Left ventricle myocardium inferior (tissue), 1 donor: ENCODE measurements around the gene CD163. TPM values are rescaled to one million over a fixed set of nuclear protein-coding genes. Genes with fewer than 3 reads are reported as not detected.

Source experiments
- DNase-seq: peaks from one replicate; pipeline ENCODE4 v3.0.0-alpha.2; 2020
- H3K27ac ChIP-seq: fragments of 200-600 bp; replicated peaks from 2 replicates; pipeline ENCODE4 v1.8.0; 2021
- H3K27me3 ChIP-seq: fragments of 200-600 bp; 2 replicates; pipeline ENCODE4 v1.8.0; 2021; ENCODE audit warnings: low read depth
- H3K36me3 ChIP-seq: fragments of 200-600 bp; 2 replicates; pipeline ENCODE4 v1.8.0; 2021
- H3K4me1 ChIP-seq: fragments of 200-600 bp; 2 replicates; pipeline ENCODE4 v1.8.0; 2021
- H3K4me3 ChIP-seq: fragments of 200-600 bp; 2 replicates; pipeline ENCODE4 v1.8.0; 2021; ENCODE audit warnings: mild to moderate bottlenecking, moderate library complexity
- H3K9me3 ChIP-seq: fragments of 200-600 bp; replicated peaks from 2 replicates; pipeline ENCODE4 v1.8.0; 2021
- intact Hi-C: fragments of 100-400 bp; cut with micrococcal nuclease; formaldehyde crosslinking; loops from one replicate; pipeline ENCODE4 v1.11.0; 2022
- total RNA-seq: library from RNA; stranded (reverse); fragmentation: NEBNext Ultra II Directional; extraction: Animal tissue kit (Norgen Biotek cat#: 25700); gene quantifications from one replicate; pipeline ENCODE4 v1.2.1, GENCODE V29; 2021
- TF ChIP-seq, protein P1 (sequence below): fragments of 200-600 bp; IDR thresholded peaks from 2 replicates; pipeline ENCODE4 v1.8.0; 2021; ENCODE audit warnings: antibody characterized with exemption, mild to moderate bottlenecking, borderline replicate concordance
- donor health status: DM: no; HTN: yes; CAD: no; lungs with severe emphysema.

The CD163 gene
- total RNA-seq, 1 donor from 2014 or later, result 44.7 TPM

GRCh38 chr12:7450667-7451066 is 52.9 kb downstream of the CD163 start:
- intact Hi-C loops, result no loop called here

DNA sequence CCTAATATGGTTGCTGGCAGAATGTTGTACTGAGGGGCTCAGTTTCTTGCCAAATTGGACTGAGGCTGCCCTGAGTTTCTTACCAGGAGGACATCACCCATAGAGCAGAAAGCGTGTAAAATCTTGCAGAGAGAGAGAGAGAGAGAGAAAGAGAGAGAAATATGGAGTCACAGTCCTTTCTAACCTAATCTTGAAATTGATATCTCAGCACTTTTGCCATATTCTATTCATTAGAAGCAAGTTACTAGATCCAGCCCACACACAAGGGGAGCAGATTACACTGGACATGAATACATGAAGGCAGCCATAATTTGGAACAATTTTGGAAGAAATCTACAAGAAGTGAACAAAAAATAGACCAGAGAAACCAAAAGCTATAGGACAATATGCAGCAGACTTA is 55.5 kb downstream of the CD163 start:
- no peak for DNase-seq

More at GRCh38 chr12:7450667-7451066, 52.9 kb downstream of the CD163 start:
- H3K9me3 ChIP-seq, result peaks cover 16% of the 10 kb centered on the region
- no peaks in the 10 kb centered on the region for H3K36me3 ChIP-seq
- H3K27me3 ChIP-seq, result peaks cover 7% of the 10 kb centered on the region
- TF ChIP-seq, protein P1, sequence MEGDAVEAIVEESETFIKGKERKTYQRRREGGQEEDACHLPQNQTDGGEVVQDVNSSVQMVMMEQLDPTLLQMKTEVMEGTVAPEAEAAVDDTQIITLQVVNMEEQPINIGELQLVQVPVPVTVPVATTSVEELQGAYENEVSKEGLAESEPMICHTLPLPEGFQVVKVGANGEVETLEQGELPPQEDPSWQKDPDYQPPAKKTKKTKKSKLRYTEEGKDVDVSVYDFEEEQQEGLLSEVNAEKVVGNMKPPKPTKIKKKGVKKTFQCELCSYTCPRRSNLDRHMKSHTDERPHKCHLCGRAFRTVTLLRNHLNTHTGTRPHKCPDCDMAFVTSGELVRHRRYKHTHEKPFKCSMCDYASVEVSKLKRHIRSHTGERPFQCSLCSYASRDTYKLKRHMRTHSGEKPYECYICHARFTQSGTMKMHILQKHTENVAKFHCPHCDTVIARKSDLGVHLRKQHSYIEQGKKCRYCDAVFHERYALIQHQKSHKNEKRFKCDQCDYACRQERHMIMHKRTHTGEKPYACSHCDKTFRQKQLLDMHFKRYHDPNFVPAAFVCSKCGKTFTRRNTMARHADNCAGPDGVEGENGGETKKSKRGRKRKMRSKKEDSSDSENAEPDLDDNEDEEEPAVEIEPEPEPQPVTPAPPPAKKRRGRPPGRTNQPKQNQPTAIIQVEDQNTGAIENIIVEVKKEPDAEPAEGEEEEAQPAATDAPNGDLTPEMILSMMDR, result no peak
- H3K27ac ChIP-seq, result no peak overlapping the region
- no peaks in the 10 kb centered on the region for H3K4me1 ChIP-seq
- no peak overlapping the region for H3K4me3 ChIP-seq
- no peak for DNase-seq

DNA sequence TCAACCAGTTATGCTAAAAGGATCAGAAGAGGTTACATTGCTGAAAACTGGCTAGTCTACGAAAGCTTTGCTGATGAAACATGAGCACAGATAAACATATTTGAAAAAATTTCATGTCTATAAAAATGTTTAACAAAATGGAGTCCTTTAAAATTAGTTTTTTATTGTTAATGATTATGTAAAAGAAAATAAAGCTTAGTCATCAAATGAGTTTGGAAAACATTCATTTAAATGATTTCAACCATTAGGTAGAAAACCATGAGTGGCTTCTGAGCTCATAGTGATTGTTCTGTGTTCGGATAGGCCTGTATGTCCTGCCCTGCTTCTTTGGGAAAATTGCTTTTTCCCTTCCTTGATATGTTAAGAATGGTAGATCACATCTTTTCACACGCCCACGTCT is 59.0 kb downstream of the CD163 start:
- Histone ChIP-seq H3K9me3 (no peaks in the 10 kb centered on the region), H3K4me3 (no peak overlapping the region), H3K27ac (no peak overlapping the region), H3K4me1 (no peaks in the 10 kb centered on the region), H3K27me3 (peaks cover 31% of the 10 kb centered on the region), H3K36me3 (no peaks in the 10 kb centered on the region)
- DNase-seq, result no peak
- TF ChIP-seq, protein P1, result no peak
- intact Hi-C loops, result no loop called here

More for the DNA sequence above, 55.5 kb downstream of the CD163 start:
- Histone ChIP-seq H3K27ac (no peak overlapping the region), H3K27me3 (peaks cover 7% of the 10 kb centered on the region), H3K9me3 (peaks cover under 1% of the 10 kb centered on the region), H3K4me1 (no peaks in the 10 kb centered on the region), H3K36me3 (no peaks in the 10 kb centered on the region), H3K4me3 (no peak overlapping the region)
- TF ChIP-seq, protein P1, result no peak
- intact Hi-C loops, result no loop called here

- H3K4me1 ChIP-seq, result no peaks in the 10 kb centered on the region
- H3K27me3 ChIP-seq, result peaks cover 36% of the 10 kb centered on the region
- no peak for DNase-seq
- intact Hi-C loops, result no loop called here
- no peak within 1 kb of the TSS for H3K4me3 ChIP-seq
- no peaks in the 10 kb centered on the region for H3K36me3 ChIP-seq
- H3K9me3 ChIP-seq, result no peaks in the 10 kb centered on the region
- TF ChIP-seq, protein P1, result no peak
- no peak within 1 kb of the TSS for H3K27ac ChIP-seq
Measured at GRCh38 chr12:7444076-7444475, 59.5 kb downstream of the CD163 start, which contains the start of gene CD163L1. TSS of gene CD163L1 (minus strand) at chr12:7444153. CDS start at chr12:7444127, 26 bp downstream.

DNA sequence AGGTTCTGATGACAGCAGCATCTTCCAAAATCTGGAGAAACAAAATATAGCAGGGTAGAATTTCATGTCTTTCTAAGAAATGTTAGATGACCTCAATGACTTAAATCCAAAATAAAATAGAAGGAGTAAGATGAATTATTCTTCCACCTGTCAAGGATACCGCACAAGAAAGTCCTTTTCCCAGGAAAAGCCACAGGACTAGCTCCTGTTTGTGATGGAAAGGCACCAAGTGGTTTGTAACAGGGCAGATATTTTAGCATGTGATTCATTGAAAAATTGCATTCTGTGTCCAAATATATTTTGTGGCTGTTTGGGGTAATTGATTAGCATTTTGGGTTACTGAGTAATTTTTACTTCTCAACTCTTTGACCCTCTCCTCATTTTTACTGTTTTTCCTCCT is 62.4 kb downstream of the CD163 start:
- Histone ChIP-seq H3K36me3 (no peaks in the 10 kb centered on the region), H3K27ac (no peak overlapping the region), H3K9me3 (no peaks in the 10 kb centered on the region), H3K4me3 (no peak overlapping the region), H3K4me1 (no peaks in the 10 kb centered on the region), H3K27me3 (peaks cover 47% of the 10 kb centered on the region)
- TF ChIP-seq, protein P1, result no peak
- no peak for DNase-seq
- intact Hi-C loops, result no loop called here
